Measurements from ENCODE around the gene EHMT1. TPM values are rescaled to one million over a fixed set of nuclear protein-coding genes. Genes with fewer than 3 reads are reported as not detected.

The EHMT1 gene
- total RNA-seq, 2 donors from 2014 or later: 67.5 to 69.3 TPM

DNA sequence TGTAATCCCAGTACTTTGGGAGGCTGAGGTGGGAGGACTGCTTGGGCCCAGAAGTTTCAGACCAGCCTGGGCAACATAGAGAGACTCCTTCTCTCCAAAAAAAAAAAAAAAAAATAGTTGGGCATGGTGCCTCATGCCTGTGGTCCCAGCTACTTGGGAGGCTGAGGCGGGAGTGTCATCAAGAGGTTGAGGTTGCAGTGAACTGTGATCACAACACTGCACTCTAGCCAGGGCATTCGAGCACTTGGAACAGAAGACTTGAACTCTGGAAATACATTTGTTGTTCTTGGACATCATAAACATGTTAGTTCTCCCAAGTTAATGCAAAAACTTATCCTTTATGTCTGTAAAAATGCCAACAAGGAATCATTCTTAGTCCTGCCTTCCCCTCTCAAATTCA lies 29.6 kb downstream of the EHMT1 start:
- Mint-ChIP-seq H3K4me1 (ENCODE audit: low read depth) (peaks cover 49% of the 10 kb centered on the region), H3K36me3 (ENCODE audit: insufficient read depth in 2 of 2) (peaks cover 2 to 10% of the 10 kb centered on the region in 2 donors), H3K9me3 (no peaks in the 10 kb centered on the region), H3K27ac (no peak overlapping the region), H3K27me3 (ENCODE audit: low read depth) (no peaks in the 10 kb centered on the region), H3K4me3 (no peak overlapping the region)
- no peak for DNase-seq
- ATAC-seq (replicated peaks in 1 of 2): no peak

DNA sequence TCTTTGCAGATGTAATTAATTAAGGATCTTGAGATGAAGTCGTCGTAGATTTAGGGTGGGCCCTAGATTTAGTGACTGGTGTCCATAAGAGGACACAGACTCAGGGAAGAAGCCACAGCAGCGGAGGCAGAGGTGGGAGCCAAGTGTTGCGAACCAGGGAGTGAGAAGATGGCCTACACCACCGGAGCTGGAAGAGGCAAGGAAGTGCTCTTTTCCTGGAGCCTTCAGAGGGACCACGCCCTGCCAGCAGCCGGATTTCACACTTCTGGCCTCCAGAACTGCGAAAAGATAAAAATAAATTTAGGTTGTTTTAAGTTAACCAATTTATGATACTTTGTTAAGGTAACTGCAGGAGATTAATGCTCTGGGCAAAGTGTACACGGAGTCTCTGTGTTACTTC lies 30.7 kb downstream of the EHMT1 start:
- Mint-ChIP-seq H3K27ac (no peak overlapping the region), H3K4me3 (no peak overlapping the region), H3K36me3 (ENCODE audit: insufficient read depth in 2 of 2) (peaks cover 0 to 6% of the 10 kb centered on the region in 2 donors), H3K9me3 (no peaks in the 10 kb centered on the region), H3K4me1 (ENCODE audit: low read depth) (peaks cover 45% of the 10 kb centered on the region), H3K27me3 (ENCODE audit: low read depth) (no peaks in the 10 kb centered on the region)
- no peak for DNase-seq
- ATAC-seq (replicated peaks in 1 of 2): no peak

DNA sequence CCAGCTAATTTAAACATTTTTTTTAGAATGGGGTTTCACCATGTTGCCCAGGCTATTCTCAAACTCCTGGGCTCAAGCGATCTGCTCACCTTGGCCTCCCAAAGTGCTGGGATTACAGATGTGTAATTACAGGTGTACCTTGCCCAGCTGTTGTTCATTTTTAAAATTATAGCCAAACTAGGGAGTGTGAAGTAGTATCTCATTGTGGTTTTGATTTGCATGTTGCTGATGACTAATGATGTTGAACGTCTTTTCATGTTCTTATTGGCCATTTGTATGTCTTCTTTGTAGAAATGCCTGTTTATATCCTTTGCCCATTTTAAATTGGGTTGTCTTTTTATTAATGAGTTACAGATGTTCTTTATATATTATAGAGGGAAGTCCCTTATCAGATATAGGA lies 31.5 kb downstream of the EHMT1 start:
- H3K4me1 Mint-ChIP-seq (ENCODE audit: low read depth): peaks cover 46% of the 10 kb centered on the region

DNA sequence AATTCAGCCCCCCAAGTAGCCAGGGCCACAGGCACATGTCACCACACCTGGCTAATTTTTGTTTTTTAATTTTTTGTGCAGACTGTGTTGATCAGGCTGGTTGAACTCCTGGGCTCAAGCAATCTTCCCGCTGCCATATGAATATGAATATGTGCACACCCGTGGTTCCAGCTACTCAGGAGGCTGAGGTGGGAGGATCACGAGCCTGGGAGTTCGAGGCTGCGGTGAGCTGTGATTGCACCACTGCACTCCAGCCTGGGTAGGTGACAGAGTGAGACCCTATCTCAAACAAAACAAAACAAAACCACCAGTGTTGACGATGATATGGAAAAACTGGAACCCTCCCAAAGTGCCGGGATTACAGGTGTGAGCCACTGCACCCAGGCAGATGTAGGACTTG lies 32.0 kb downstream of the EHMT1 start:
- peak overlapping the region; percentile 19 for H3K27ac Mint-ChIP-seq
- no peak overlapping the region for H3K4me3 Mint-ChIP-seq
- no peaks in the 10 kb centered on the region for H3K27me3 Mint-ChIP-seq (ENCODE audit: low read depth)
- DNase-seq (no peak), ATAC-seq (replicated peaks in 1 of 2) (no peak)
- peaks cover 46% of the 10 kb centered on the region for H3K4me1 Mint-ChIP-seq (ENCODE audit: low read depth)
- H3K36me3 Mint-ChIP-seq (ENCODE audit: insufficient read depth in 2 of 2): peaks cover 0 to 6% of the 10 kb centered on the region in 2 donors
- no peaks in the 10 kb centered on the region for H3K9me3 Mint-ChIP-seq

More for the DNA sequence above, 31.5 kb downstream of the EHMT1 start:
- no peak overlapping the region for H3K4me3 Mint-ChIP-seq
- no peaks in the 10 kb centered on the region for H3K27me3 Mint-ChIP-seq (ENCODE audit: low read depth)
- H3K27ac Mint-ChIP-seq: no peak overlapping the region
- DNase-seq (no peak), ATAC-seq (replicated peaks in 1 of 2) (peak; percentile 39 to 59)
- peaks cover 0 to 6% of the 10 kb centered on the region in 2 donors for H3K36me3 Mint-ChIP-seq (ENCODE audit: insufficient read depth in 2 of 2)
- H3K9me3 Mint-ChIP-seq: no peaks in the 10 kb centered on the region

DNA sequence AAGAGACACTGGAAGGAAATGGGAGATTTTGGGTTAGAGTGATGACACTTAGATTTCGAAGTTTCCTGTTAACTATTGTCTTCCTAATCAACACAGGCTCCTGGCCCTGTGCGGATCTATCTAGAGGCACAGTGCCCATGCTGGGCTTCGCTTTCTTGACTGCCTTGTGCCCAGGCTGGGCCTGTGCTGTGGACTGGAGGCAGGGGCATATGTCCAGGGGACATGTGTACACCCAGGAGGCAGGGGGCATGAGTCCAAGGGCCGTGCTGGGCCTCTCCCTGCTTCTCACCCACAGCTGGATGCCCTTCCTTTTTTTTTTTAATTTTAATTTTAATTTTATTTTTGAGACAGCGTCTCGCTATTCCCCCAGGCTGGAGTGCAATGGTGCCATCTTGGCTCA lies 37.6 kb downstream of the EHMT1 start:
- DNase-seq: no peak

DNA sequence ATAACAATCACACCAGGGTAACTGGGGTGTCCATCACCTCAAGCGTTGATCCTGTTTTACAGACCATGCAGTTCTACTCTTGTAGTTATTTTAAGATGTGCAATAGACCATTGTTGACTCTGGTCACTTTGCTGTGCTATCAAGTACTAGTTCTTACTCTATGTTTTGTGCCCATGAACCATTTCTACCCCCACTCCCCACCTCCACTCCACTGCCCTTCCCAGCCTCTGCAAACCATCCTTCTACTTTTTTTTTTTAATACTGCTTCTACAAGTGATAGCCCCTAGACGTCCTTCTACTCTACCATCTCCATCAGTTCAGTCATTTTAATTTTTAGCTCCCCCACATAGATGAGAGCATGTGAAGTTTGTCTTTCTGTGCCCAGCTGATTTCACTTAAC lies 38.8 kb downstream of the EHMT1 start:
- Mint-ChIP-seq H3K27ac (no peak overlapping the region), H3K4me3 (no peak overlapping the region), H3K9me3 (no peaks in the 10 kb centered on the region), H3K27me3 (ENCODE audit: low read depth) (no peaks in the 10 kb centered on the region), H3K36me3 (ENCODE audit: insufficient read depth in 2 of 2) (peaks cover 0 to 1% of the 10 kb centered on the region in 2 donors), H3K4me1 (ENCODE audit: low read depth) (peaks cover 36% of the 10 kb centered on the region)
- DNase-seq: no peak
- no peak for ATAC-seq (replicated peaks in 1 of 2)

More for the DNA sequence above, 37.6 kb downstream of the EHMT1 start:
- Mint-ChIP-seq H3K27ac (no peak overlapping the region), H3K9me3 (no peaks in the 10 kb centered on the region), H3K4me1 (ENCODE audit: low read depth) (peaks cover 36% of the 10 kb centered on the region), H3K27me3 (ENCODE audit: low read depth) (no peaks in the 10 kb centered on the region), H3K36me3 (ENCODE audit: insufficient read depth in 2 of 2) (peaks cover 0 to 1% of the 10 kb centered on the region in 2 donors), H3K4me3 (no peak overlapping the region)
- ATAC-seq (replicated peaks in 1 of 2): no peak

DNA sequence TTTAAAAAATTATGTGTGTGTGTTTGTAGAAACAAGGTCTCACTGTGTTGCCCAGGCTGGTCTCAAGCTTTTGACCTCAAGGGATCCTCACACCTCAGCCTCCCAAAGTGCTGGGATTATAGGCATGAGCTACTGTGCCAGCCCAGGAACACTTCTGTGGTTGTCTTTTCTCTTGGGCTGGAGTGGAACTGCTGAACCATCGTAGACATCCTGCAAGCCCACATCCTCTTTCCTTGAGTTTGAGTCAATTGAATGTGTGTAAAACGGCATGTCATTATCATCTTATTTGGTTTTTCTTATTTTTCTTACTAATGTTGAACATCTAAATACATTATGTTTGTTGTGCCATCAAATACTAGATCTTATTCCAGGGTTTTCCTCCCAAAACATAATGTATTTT lies 40.0 kb downstream of the EHMT1 start:
- Mint-ChIP-seq H3K4me3 (no peak overlapping the region), H3K27ac (no peak overlapping the region)

DNA sequence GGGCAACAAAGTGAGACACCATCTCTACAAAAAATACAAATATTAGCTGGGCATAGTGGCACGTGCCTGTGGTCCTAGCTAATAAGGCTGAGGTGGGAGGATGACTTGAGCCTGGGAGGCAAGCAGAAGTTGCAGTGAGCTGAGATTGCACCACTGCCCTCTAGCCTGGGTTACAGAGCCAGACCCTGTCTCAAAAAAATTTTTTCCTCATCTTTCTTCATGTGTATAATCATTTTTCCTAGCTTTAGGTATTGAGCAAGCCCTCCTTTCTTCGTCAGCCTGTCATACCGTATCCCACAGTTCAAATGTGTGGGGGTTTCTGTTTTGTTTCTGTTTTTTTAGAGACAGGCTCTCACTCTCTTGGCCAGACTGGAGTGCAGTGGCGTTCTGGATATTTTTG lies 41.3 kb downstream of the EHMT1 start:
- Mint-ChIP-seq H3K9me3 (no peaks in the 10 kb centered on the region), H3K4me3 (no peak overlapping the region), H3K4me1 (ENCODE audit: low read depth) (peaks cover 33% of the 10 kb centered on the region), H3K36me3 (ENCODE audit: insufficient read depth in 2 of 2) (peaks cover 0 to 1% of the 10 kb centered on the region in 2 donors), H3K27ac (no peak overlapping the region), H3K27me3 (ENCODE audit: low read depth) (no peaks in the 10 kb centered on the region)
- no peak for DNase-seq
- no peak for ATAC-seq (replicated peaks in 1 of 2)

More for the DNA sequence above, 40.0 kb downstream of the EHMT1 start:
- ATAC-seq (replicated peaks in 1 of 2): no peak
- DNase-seq: no peak
- Mint-ChIP-seq H3K9me3 (no peaks in the 10 kb centered on the region), H3K27me3 (ENCODE audit: low read depth) (no peaks in the 10 kb centered on the region), H3K4me1 (ENCODE audit: low read depth) (peaks cover 36% of the 10 kb centered on the region), H3K36me3 (ENCODE audit: insufficient read depth in 2 of 2) (peaks cover 0 to 1% of the 10 kb centered on the region in 2 donors)

DNA sequence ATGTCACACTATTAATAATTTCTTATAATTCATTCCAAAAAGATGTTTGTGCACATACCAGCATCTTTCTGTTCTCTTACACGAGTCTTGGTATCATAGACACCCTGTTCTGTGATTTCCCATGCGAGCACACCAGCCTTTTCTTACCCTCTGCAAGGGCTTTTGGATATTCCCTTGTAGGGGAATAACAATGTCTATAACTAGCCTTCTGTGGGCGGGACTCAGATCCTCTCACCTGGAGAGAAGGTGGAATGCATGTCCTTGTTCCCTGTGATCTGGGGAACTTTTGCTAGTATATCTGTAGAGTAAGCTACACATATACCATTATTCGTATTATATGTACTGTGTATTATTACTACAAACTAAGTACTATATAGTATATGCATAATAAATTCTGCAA lies 44.8 kb downstream of the EHMT1 start:
- Mint-ChIP-seq H3K27ac (no peak overlapping the region), H3K9me3 (no peaks in the 10 kb centered on the region), H3K36me3 (ENCODE audit: insufficient read depth in 2 of 2) (no peaks in the 10 kb centered on the region), H3K4me1 (ENCODE audit: low read depth) (peaks cover 46% of the 10 kb centered on the region), H3K4me3 (no peak overlapping the region), H3K27me3 (ENCODE audit: low read depth) (no peaks in the 10 kb centered on the region)
- ATAC-seq (replicated peaks in 1 of 2) (no peak), DNase-seq (no peak)

DNA sequence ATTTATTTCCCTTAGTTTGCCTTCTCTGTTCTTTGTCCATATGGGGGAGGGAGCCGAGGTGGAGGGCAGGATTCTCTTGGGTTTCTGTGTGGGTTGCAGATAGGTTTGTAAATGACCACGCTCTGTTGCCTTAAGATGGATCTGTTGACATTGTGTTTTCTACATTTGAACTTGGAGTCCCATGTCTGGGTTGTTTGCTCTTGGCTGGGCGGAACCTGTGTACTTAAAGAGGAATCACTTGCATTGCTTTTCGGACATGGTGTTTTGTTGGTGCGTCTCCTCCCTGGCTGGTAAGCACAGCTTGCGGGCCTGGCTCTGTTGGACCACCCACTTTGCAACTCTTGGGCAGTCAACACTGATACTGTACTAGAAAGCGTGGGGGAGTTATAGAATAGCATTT lies 45.9 kb downstream of the EHMT1 start:
- H3K27ac Mint-ChIP-seq: no peak overlapping the region
- no peak for ATAC-seq (replicated peaks in 1 of 2)
- no peaks in the 10 kb centered on the region for H3K27me3 Mint-ChIP-seq (ENCODE audit: low read depth)
- peaks cover 46% of the 10 kb centered on the region for H3K4me1 Mint-ChIP-seq (ENCODE audit: low read depth)
- H3K36me3 Mint-ChIP-seq (ENCODE audit: insufficient read depth in 2 of 2): peaks cover 4% of the 10 kb centered on the region in 2 donors
- no peaks in the 10 kb centered on the region for H3K9me3 Mint-ChIP-seq
- H3K4me3 Mint-ChIP-seq: no peak overlapping the region
- no peak for DNase-seq

DNA sequence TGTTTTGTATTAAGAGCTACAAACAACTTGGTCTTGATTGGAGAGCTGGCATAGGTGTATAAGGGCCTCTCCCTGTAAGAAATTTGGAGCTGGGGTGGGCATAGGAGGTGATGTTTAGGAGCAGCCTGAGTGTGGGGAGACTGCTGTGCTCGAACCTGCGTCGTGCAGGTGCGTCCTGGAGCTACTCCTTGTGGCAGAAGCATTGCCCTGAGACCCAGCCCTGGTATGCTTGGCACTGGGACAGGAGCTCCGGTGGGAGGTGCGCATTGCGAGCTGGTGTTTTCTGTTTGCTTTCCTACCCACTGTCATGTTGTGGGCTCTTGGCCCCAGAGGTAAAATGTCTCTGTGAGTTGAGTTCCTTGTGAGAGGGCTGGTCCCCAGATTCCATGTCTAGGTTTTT lies 46.4 kb downstream of the EHMT1 start:
- no peak overlapping the region for H3K4me3 Mint-ChIP-seq

DNA sequence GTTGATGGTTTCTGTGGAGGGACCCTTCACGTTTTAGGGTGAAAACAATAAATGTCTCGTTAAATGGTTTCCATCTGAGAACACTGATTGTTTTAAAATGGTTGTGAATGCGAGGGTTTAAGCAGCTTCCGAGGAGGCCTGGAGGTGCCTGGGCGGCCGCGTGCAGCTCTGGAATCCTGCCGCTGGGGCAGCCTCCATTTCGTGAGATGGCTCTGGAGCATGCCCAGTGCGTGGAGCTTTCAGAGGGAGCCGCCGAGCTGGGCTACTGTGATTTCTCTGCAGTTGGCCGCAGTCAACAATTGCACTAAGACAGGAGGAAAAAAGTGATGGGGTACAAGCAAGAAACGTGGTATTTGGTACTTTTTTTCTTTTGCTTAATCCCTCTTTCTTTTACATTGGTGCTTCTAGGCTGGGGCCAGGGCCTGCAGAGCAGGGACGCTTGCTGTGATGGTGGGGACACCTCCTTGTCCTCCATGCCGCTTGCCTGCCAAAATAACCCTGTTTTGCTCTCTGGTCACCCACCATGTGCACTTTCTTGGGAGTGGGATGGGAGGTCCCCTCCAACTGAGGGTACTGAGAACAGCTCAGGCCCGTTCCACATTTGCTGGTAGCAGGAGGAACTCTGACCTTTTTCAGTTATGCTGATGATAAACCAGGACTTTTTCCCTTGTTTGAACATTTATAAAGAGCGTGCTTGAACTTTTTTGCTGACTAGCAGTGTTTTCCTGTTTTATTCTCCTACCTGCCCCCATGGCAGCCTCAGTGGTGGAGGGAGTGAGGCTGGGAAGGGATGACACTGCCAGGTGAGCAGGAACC lies 47.1 kb downstream of the EHMT1 start:
- H3K36me3 Mint-ChIP-seq (ENCODE audit: insufficient read depth in 2 of 2): peaks cover 4% of the 10 kb centered on the region in 2 donors
- no peak overlapping the region for H3K4me3 Mint-ChIP-seq
- DNase-seq (no peak), ATAC-seq (replicated peaks in 1 of 2) (no peak)
- peaks cover 35% of the 10 kb centered on the region for H3K4me1 Mint-ChIP-seq (ENCODE audit: low read depth)
- H3K27me3 Mint-ChIP-seq (ENCODE audit: low read depth): no peaks in the 10 kb centered on the region
- H3K9me3 Mint-ChIP-seq: no peaks in the 10 kb centered on the region
- no peak overlapping the region for H3K27ac Mint-ChIP-seq

More for the DNA sequence above, 46.4 kb downstream of the EHMT1 start:
- ATAC-seq (replicated peaks in 1 of 2): no peak
- no peak for DNase-seq
- H3K4me1 Mint-ChIP-seq (ENCODE audit: low read depth): peaks cover 40% of the 10 kb centered on the region
- peaks cover 4% of the 10 kb centered on the region in 2 donors for H3K36me3 Mint-ChIP-seq (ENCODE audit: insufficient read depth in 2 of 2)
- H3K9me3 Mint-ChIP-seq: no peaks in the 10 kb centered on the region
- no peak overlapping the region for H3K27ac Mint-ChIP-seq
- H3K27me3 Mint-ChIP-seq (ENCODE audit: low read depth): no peaks in the 10 kb centered on the region

DNA sequence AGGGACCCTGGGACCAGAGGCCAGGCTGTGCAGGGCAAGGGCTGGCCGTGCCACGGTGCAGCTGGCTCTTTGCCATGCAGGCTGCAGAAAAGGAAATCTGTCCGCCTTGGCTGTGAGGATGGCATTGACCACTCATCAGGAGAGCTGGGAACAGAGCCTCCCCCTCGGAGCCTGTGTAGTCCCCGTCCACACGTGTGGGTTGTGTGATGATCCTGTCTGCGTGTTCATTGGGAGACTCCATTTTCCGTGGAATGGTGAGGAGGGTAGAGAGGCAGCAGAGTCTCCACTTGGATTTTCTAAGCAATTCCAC lies 47.7 kb downstream of the EHMT1 start:
- peaks cover 4% of the 10 kb centered on the region in 2 donors for H3K36me3 Mint-ChIP-seq (ENCODE audit: insufficient read depth in 2 of 2)
- DNase-seq: no peak
- no peaks in the 10 kb centered on the region for H3K27me3 Mint-ChIP-seq (ENCODE audit: low read depth)
- no peaks in the 10 kb centered on the region for H3K9me3 Mint-ChIP-seq
- no peak for ATAC-seq (replicated peaks in 1 of 2)
- peaks cover 35% of the 10 kb centered on the region for H3K4me1 Mint-ChIP-seq (ENCODE audit: low read depth)
- no peak overlapping the region for H3K4me3 Mint-ChIP-seq
- H3K27ac Mint-ChIP-seq: no peak overlapping the region

All from activated T-cell treated with anti-CD3 and anti-CD28 coated beads, Interleukin-2, amount 50 U/mL, for 72 hours (primary cell).